ENCODE results near the gene ZC3H4.

DNA sequence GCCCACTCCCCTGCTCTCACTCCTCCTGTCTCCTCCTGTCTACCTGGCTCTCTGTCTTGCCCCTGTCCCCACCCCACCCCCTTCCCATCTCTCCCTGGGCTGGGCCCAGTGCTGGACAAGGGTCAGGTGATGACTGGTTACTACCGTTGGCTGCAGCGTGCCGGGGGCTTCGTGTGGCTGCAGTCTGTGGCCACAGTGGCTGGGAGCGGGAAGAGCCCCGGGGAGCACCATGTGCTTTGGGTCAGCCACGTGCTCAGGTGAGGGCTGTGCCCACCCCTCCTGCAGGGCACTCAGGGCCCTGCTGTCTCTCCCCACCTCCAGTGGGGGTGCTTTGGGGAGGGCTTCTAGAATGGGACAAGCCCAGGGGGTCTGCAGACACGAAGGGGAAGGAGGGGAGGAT is 72.7 kb downstream of the ZC3H4 start:
- TF ChIP-seq, protein P1, sequence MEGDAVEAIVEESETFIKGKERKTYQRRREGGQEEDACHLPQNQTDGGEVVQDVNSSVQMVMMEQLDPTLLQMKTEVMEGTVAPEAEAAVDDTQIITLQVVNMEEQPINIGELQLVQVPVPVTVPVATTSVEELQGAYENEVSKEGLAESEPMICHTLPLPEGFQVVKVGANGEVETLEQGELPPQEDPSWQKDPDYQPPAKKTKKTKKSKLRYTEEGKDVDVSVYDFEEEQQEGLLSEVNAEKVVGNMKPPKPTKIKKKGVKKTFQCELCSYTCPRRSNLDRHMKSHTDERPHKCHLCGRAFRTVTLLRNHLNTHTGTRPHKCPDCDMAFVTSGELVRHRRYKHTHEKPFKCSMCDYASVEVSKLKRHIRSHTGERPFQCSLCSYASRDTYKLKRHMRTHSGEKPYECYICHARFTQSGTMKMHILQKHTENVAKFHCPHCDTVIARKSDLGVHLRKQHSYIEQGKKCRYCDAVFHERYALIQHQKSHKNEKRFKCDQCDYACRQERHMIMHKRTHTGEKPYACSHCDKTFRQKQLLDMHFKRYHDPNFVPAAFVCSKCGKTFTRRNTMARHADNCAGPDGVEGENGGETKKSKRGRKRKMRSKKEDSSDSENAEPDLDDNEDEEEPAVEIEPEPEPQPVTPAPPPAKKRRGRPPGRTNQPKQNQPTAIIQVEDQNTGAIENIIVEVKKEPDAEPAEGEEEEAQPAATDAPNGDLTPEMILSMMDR (conservative IDR thresholded peaks at IDR 0.05; ENCODE audit: low read depth in 2 of 2), result no peak
- no peak for TF ChIP-seq EZH2phosphoT487 (IDR thresholded peaks at IDR 0.05; ENCODE audit: unreplicated experiment)
- TF ChIP-seq, protein P2, sequence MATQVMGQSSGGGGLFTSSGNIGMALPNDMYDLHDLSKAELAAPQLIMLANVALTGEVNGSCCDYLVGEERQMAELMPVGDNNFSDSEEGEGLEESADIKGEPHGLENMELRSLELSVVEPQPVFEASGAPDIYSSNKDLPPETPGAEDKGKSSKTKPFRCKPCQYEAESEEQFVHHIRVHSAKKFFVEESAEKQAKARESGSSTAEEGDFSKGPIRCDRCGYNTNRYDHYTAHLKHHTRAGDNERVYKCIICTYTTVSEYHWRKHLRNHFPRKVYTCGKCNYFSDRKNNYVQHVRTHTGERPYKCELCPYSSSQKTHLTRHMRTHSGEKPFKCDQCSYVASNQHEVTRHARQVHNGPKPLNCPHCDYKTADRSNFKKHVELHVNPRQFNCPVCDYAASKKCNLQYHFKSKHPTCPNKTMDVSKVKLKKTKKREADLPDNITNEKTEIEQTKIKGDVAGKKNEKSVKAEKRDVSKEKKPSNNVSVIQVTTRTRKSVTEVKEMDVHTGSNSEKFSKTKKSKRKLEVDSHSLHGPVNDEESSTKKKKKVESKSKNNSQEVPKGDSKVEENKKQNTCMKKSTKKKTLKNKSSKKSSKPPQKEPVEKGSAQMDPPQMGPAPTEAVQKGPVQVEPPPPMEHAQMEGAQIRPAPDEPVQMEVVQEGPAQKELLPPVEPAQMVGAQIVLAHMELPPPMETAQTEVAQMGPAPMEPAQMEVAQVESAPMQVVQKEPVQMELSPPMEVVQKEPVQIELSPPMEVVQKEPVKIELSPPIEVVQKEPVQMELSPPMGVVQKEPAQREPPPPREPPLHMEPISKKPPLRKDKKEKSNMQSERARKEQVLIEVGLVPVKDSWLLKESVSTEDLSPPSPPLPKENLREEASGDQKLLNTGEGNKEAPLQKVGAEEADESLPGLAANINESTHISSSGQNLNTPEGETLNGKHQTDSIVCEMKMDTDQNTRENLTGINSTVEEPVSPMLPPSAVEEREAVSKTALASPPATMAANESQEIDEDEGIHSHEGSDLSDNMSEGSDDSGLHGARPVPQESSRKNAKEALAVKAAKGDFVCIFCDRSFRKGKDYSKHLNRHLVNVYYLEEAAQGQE (IDR thresholded peaks at IDR 0.05; ENCODE audit: unreplicated experiment), result no peak
